Ovary (tissue), 9 donors: ENCODE measurements around the gene ARHGAP22. TPM values are rescaled to one million over a fixed set of nuclear protein-coding genes. Genes with fewer than 3 reads are reported as not detected.

ENCODE experiments used
- DNase-seq, 5 donors: peaks; one replicate each; pipeline ENCODE4 v3.0.0-alpha.2; 2019 to 2020
- H3K27ac ChIP-seq, 2 donors: fragments of 200-600 bp; one replicate each; pipeline versions ENCODE4 v1.5.1 to v1.8.0; 2019 to 2022
- H3K27me3 ChIP-seq: fragments of 200-600 bp; one replicate; pipeline ENCODE4 v1.8.0; 2022
- H3K36me3 ChIP-seq: fragments of 200-600 bp; sonication (generic); one replicate; pipeline ENCODE4 v1.5.1; 2019
- H3K4me1 ChIP-seq: one replicate; pipeline ENCODE4 v1.8.1; 2013; ENCODE audit warnings: mild to moderate bottlenecking, moderate library complexity; ENCODE audit not compliant: insufficient read depth
- H3K4me3 ChIP-seq: fragments of 200-600 bp; sonication (generic); one replicate; pipeline ENCODE4 v1.5.1; 2017
- H3K9me3 ChIP-seq, 2 donors: fragments of 200-600 bp in 1 of 2; sonication (generic) in 1 of 2; one replicate each; pipeline versions ENCODE4 v1.5.1 to v1.8.1; 2013 to 2019; ENCODE audit warnings: mild to moderate bottlenecking in 1 of 2, moderate library complexity in 1 of 2
- CTCF ChIP-seq, 3 donors: fragments of 450-650 bp in 2 of 3; fragments of 200-600 bp in 1 of 3; IDR thresholded peaks; one replicate each; pipeline versions ENCODE4 v1.5.1 to v1.8.0; 2016 to 2022; ENCODE audit warnings: antibody characterized with exemption in 3 of 3, mild to moderate bottlenecking in 1 of 3
- EP300 ChIP-seq: sonication (generic); formaldehyde crosslinking; IDR thresholded peaks from one replicate; pipeline ENCODE4 v1.6.1; 2017; ENCODE audit warnings: antibody characterized with exemption
- POLR2A ChIP-seq: fragments of 450-650 bp; IDR thresholded peaks from one replicate; pipeline ENCODE4 v1.6.1; 2017; ENCODE audit warnings: antibody characterized with exemption, mild to moderate bottlenecking, moderate library complexity
- WGBS, 3 donors: extraction: QIAGEN DNeasy Blood & Tissue Kit in 1 of 3; methylation state at CpG; one replicate each; pipeline versions ENCODE4 v1.1.5 to v1.1.7; 2013 to 2017; 5-methylcytosine and 5-hydroxymethylcytosine counted together
- intact Hi-C, 4 donors: fragments of 100-400 bp; cut with DNase I; formaldehyde crosslinking; loops; one replicate each; pipeline versions ENCODE4 v1.11.0 to v1.15.1; 2022 to 2023
- polyA plus RNA-seq, 2 donors: library from polyadenylated mRNA; stranded (reverse); fragments of 200-250 nt in 1 of 2; fragments of 350-450 nt in 1 of 2; fragmentation: Illumina TruSeq in 1 of 2; extraction: RNeasy Lipid Tissue Mini Kit (QIAGEN cat#74804) in 1 of 2; gene quantifications; one replicate each; pipeline ENCODE4 v1.2.3, GENCODE V29; 2013 to 2014
- total RNA-seq, 7 donors: library from RNA; depleted of rRNA in 2 of 7; stranded (reverse); fragments of >200 nt in 2 of 7; fragmentation: NEBNext Ultra II Directional in 3 of 7; extraction: Animal tissue kit (Norgen Biotek cat#: 25700) in 3 of 7; gene quantifications; one replicate each; pipeline versions ENCODE4 v1.1.0 to v1.2.4, GENCODE V29; 2016 to 2023
- donor health status: DM: no; HTN: no; CAD: no; lungs with moderate emphysema.
- donor health status: DM: no; HTN: no; CAD: no.
- donor health status: Bipolar disorder and iron deficiency.
- donor health status: DM: yes; HTN: yes; CAD: no.
- donor health status: DM: no; HTN: no; CAD: no.
- donor health status: DM: yes; HTN: yes; CAD: no.

ARHGAP22 gene
- total and polyA plus RNA-seq, 9 donors = 3.9 to 14.3 (median 5.7) TPM

- no peak overlapping the region for H3K4me3 ChIP-seq
- no peaks in the 10 kb centered on the region for H3K27me3 ChIP-seq
- no peak for DNase-seq
- H3K27ac ChIP-seq = no peak overlapping the region
- H3K36me3 ChIP-seq = no peaks in the 10 kb centered on the region
- no peaks in the 10 kb centered on the region for H3K9me3 ChIP-seq
- intact Hi-C loops = no loop called here
- 92 to 98% (median 93%) methylated on average over 1 of the region's 1 CpG for WGBS, 3 donors
- no peaks in the 10 kb centered on the region for H3K4me1 ChIP-seq
- no peak for TF ChIP-seq EP300
- TF ChIP-seq POLR2A = no peak
- no peak for TF ChIP-seq CTCF (IDR thresholded peaks at IDR 0.05)
Observed at GRCh38 chr10:48417374-48417773, 187.5 kb downstream of the ARHGAP22 start.

GRCh38 chr10:48416584-48417232 is 188.2 kb downstream of the ARHGAP22 start:
- no peaks in the 10 kb centered on the region for H3K36me3 ChIP-seq
- H3K27me3 ChIP-seq = no peaks in the 10 kb centered on the region
- no peak for TF ChIP-seq CTCF (IDR thresholded peaks at IDR 0.05)
- TF ChIP-seq POLR2A = no peak
- no peak for TF ChIP-seq EP300
- no peak for DNase-seq
- no peak overlapping the region for H3K4me3 ChIP-seq
- intact Hi-C loops = no loop called here
- no peak overlapping the region for H3K27ac ChIP-seq
- no peaks in the 10 kb centered on the region for H3K4me1 ChIP-seq
- 88 to 94% (median 92%) methylated on average over 2 of the region's 2 CpGs for WGBS, 3 donors
- H3K9me3 ChIP-seq = no peaks in the 10 kb centered on the region

- no peak for TF ChIP-seq CTCF (IDR thresholded peaks at IDR 0.05)
- TF ChIP-seq EP300 = no peak
- no peak for TF ChIP-seq POLR2A
- Histone ChIP-seq H3K9me3 (no peaks in the 10 kb centered on the region), H3K27me3 (no peaks in the 10 kb centered on the region), H3K4me1 (no peaks in the 10 kb centered on the region), H3K4me3 (no peak overlapping the region), H3K27ac (no peak overlapping the region), H3K36me3 (no peaks in the 10 kb centered on the region)
- WGBS, 3 donors = 90 to 97% (median 95%) methylated on average over 1 of the region's 1 CpG
- intact Hi-C loops = no loop called here
- no peak for DNase-seq
Observed at GRCh38 chr10:48414778-48415177, 190.1 kb downstream of the ARHGAP22 start.

GRCh38 chr10:48414160-48414559 is 190.7 kb downstream of the ARHGAP22 start:
- Histone ChIP-seq H3K4me3 (no peak overlapping the region), H3K9me3 (no peaks in the 10 kb centered on the region), H3K27me3 (no peaks in the 10 kb centered on the region), H3K36me3 (no peaks in the 10 kb centered on the region), H3K27ac (no peak overlapping the region), H3K4me1 (no peaks in the 10 kb centered on the region)
- no peak for TF ChIP-seq EP300
- TF ChIP-seq POLR2A = no peak
- no peak for TF ChIP-seq CTCF (IDR thresholded peaks at IDR 0.05)
- 97 to 98% (median 98%) methylated on average over 1 of the region's 1 CpG for WGBS, 3 donors
- DNase-seq = no peak
- intact Hi-C loops = no loop called here
